Measurements from ENCODE around the gene PALLD.

PALLD gene

GRCh38 chr4:168761066-168761465 is 264.2 kb downstream of the PALLD start:
- Mint-ChIP-seq H3K27ac (no peak overlapping the region), H3K9me3 (no peaks in the 10 kb centered on the region), H3K4me1 (no peaks in the 10 kb centered on the region), H3K36me3 (no peaks in the 10 kb centered on the region), H3K4me3 (no peak overlapping the region), H3K27me3 (no peaks in the 10 kb centered on the region)
- no peak for ATAC-seq

- H3K27me3 Mint-ChIP-seq, result peaks cover 10% of the 10 kb centered on the region
- H3K4me3 Mint-ChIP-seq, result no peak overlapping the region
- no peaks in the 10 kb centered on the region for H3K36me3 Mint-ChIP-seq
- no peak overlapping the region for H3K27ac Mint-ChIP-seq
- ATAC-seq, result no peak
- no peaks in the 10 kb centered on the region for H3K4me1 Mint-ChIP-seq
- H3K9me3 Mint-ChIP-seq, result no peaks in the 10 kb centered on the region
Measured at GRCh38 chr4:168765322-168765721, 268.5 kb downstream of the PALLD start.

GRCh38 chr4:168765726-168766125 is 268.9 kb downstream of the PALLD start:
- ATAC-seq, result no peak
- Mint-ChIP-seq H3K4me3 (no peak overlapping the region), H3K27me3 (peaks cover 10% of the 10 kb centered on the region), H3K9me3 (no peaks in the 10 kb centered on the region), H3K36me3 (no peaks in the 10 kb centered on the region), H3K27ac (no peak overlapping the region), H3K4me1 (no peaks in the 10 kb centered on the region)

- Mint-ChIP-seq H3K4me3 (no peak overlapping the region), H3K36me3 (no peaks in the 10 kb centered on the region), H3K27me3 (peaks cover 10% of the 10 kb centered on the region), H3K9me3 (no peaks in the 10 kb centered on the region), H3K27ac (no peak overlapping the region), H3K4me1 (no peaks in the 10 kb centered on the region)
- ATAC-seq, result no peak
Measured at GRCh38 chr4:168766604-168767316, 269.9 kb downstream of the PALLD start.

GRCh38 chr4:168769416-168769815 is 272.6 kb downstream of the PALLD start:
- Mint-ChIP-seq H3K9me3 (no peaks in the 10 kb centered on the region), H3K4me3 (no peak overlapping the region)
- no peak for ATAC-seq

GRCh38 chr4:168769837-168770236 is 273.0 kb downstream of the PALLD start:
- H3K27ac Mint-ChIP-seq, result no peak overlapping the region

More at GRCh38 chr4:168769416-168769815, 272.6 kb downstream of the PALLD start:
- H3K4me1 Mint-ChIP-seq, result no peaks in the 10 kb centered on the region
- no peak overlapping the region for H3K27ac Mint-ChIP-seq
- no peaks in the 10 kb centered on the region for H3K36me3 Mint-ChIP-seq
- peaks cover 10% of the 10 kb centered on the region for H3K27me3 Mint-ChIP-seq

GRCh38 chr4:168771251-168771650 is 274.4 kb downstream of the PALLD start:
- Mint-ChIP-seq H3K4me3 (no peak overlapping the region), H3K27me3 (peaks cover 10% of the 10 kb centered on the region)
- ATAC-seq, result no peak

More at GRCh38 chr4:168769837-168770236, 273.0 kb downstream of the PALLD start:
- no peak for ATAC-seq
- H3K9me3 Mint-ChIP-seq, result no peaks in the 10 kb centered on the region
- no peak overlapping the region for H3K4me3 Mint-ChIP-seq
- H3K36me3 Mint-ChIP-seq, result no peaks in the 10 kb centered on the region
- peaks cover 10% of the 10 kb centered on the region for H3K27me3 Mint-ChIP-seq
- no peaks in the 10 kb centered on the region for H3K4me1 Mint-ChIP-seq

GRCh38 chr4:168773388-168774195 is 276.7 kb downstream of the PALLD start:
- Mint-ChIP-seq H3K9me3 (peaks cover 6% of the 10 kb centered on the region), H3K27me3 (no peaks in the 10 kb centered on the region), H3K4me1 (no peaks in the 10 kb centered on the region), H3K27ac (no peak overlapping the region), H3K4me3 (no peak overlapping the region), H3K36me3 (no peaks in the 10 kb centered on the region)
- ATAC-seq, result no peak

More at GRCh38 chr4:168771251-168771650, 274.4 kb downstream of the PALLD start:
- Mint-ChIP-seq H3K36me3 (no peaks in the 10 kb centered on the region), H3K27ac (no peak overlapping the region), H3K9me3 (peaks cover 6% of the 10 kb centered on the region), H3K4me1 (no peaks in the 10 kb centered on the region)

GRCh38 chr4:168776382-168776781 is 279.5 kb downstream of the PALLD start:
- Mint-ChIP-seq H3K4me1 (no peaks in the 10 kb centered on the region), H3K9me3 (peaks cover 6% of the 10 kb centered on the region), H3K4me3 (no peak overlapping the region), H3K36me3 (no peaks in the 10 kb centered on the region), H3K27me3 (peaks cover 14% of the 10 kb centered on the region), H3K27ac (no peak overlapping the region)
- ATAC-seq, result no peak

GRCh38 chr4:168777277-168777965 is 280.6 kb downstream of the PALLD start:
- ATAC-seq, result peak; percentile 27
- H3K9me3 Mint-ChIP-seq, result peaks cover 6% of the 10 kb centered on the region
- peaks cover 21% of the 10 kb centered on the region for H3K27me3 Mint-ChIP-seq
- no peak overlapping the region for H3K4me3 Mint-ChIP-seq
- H3K4me1 Mint-ChIP-seq, result no peaks in the 10 kb centered on the region
- H3K27ac Mint-ChIP-seq, result no peak overlapping the region
- H3K36me3 Mint-ChIP-seq, result no peaks in the 10 kb centered on the region

GRCh38 chr4:168781341-168781740 is 284.5 kb downstream of the PALLD start:
- Mint-ChIP-seq H3K4me1 (no peaks in the 10 kb centered on the region), H3K36me3 (no peaks in the 10 kb centered on the region), H3K27me3 (peaks cover 39% of the 10 kb centered on the region), H3K9me3 (no peaks in the 10 kb centered on the region), H3K27ac (no peak overlapping the region), H3K4me3 (no peak overlapping the region)
- no peak for ATAC-seq

- no peaks in the 10 kb centered on the region for H3K4me1 Mint-ChIP-seq
- no peak for ATAC-seq
- no peak overlapping the region for H3K27ac Mint-ChIP-seq
- H3K4me3 Mint-ChIP-seq, result no peak overlapping the region
- peaks cover 39% of the 10 kb centered on the region for H3K27me3 Mint-ChIP-seq
- H3K36me3 Mint-ChIP-seq, result no peaks in the 10 kb centered on the region
- no peaks in the 10 kb centered on the region for H3K9me3 Mint-ChIP-seq
Measured at GRCh38 chr4:168781926-168782325, 285.1 kb downstream of the PALLD start.

GRCh38 chr4:168782439-168782838 is 285.6 kb downstream of the PALLD start:
- ATAC-seq, result no peak
- no peak overlapping the region for H3K27ac Mint-ChIP-seq
- no peaks in the 10 kb centered on the region for H3K36me3 Mint-ChIP-seq
- no peaks in the 10 kb centered on the region for H3K4me1 Mint-ChIP-seq
- no peaks in the 10 kb centered on the region for H3K9me3 Mint-ChIP-seq
- peaks cover 39% of the 10 kb centered on the region for H3K27me3 Mint-ChIP-seq
- no peak overlapping the region for H3K4me3 Mint-ChIP-seq

GRCh38 chr4:168784786-168785461 is 288.1 kb downstream of the PALLD start:
- Mint-ChIP-seq H3K36me3 (no peaks in the 10 kb centered on the region), H3K9me3 (no peaks in the 10 kb centered on the region), H3K27ac (no peak overlapping the region), H3K4me3 (no peak overlapping the region), H3K4me1 (peaks cover 2% of the 10 kb centered on the region), H3K27me3 (peaks cover 36% of the 10 kb centered on the region)
- ATAC-seq, result no peak

- H3K4me1 Mint-ChIP-seq, result peaks cover 11% of the 10 kb centered on the region
- H3K27me3 Mint-ChIP-seq, result peaks cover 18% of the 10 kb centered on the region
- no peaks in the 10 kb centered on the region for H3K9me3 Mint-ChIP-seq
- ATAC-seq, result no peak
- H3K4me3 Mint-ChIP-seq, result no peak overlapping the region
- H3K27ac Mint-ChIP-seq, result no peak overlapping the region
- H3K36me3 Mint-ChIP-seq, result no peaks in the 10 kb centered on the region
Measured at GRCh38 chr4:168787334-168787733, 290.5 kb downstream of the PALLD start.

Data from stimulated activated memory B cell treated with anti-CD40 and anti-IgM and Interleukin-4, amounts not matched to agents 10 μg/mL and 1 μg/mL and 100 μg/mL, for 72 hours (primary cell).